Measurements from ENCODE around the gene VOPP1.
"Not testable (repeated sequence)": the region's sequence is repeated elsewhere in the genome, so short reads cannot be mapped to it uniquely, and the experiment has no call there.

Gene VOPP1

DNA sequence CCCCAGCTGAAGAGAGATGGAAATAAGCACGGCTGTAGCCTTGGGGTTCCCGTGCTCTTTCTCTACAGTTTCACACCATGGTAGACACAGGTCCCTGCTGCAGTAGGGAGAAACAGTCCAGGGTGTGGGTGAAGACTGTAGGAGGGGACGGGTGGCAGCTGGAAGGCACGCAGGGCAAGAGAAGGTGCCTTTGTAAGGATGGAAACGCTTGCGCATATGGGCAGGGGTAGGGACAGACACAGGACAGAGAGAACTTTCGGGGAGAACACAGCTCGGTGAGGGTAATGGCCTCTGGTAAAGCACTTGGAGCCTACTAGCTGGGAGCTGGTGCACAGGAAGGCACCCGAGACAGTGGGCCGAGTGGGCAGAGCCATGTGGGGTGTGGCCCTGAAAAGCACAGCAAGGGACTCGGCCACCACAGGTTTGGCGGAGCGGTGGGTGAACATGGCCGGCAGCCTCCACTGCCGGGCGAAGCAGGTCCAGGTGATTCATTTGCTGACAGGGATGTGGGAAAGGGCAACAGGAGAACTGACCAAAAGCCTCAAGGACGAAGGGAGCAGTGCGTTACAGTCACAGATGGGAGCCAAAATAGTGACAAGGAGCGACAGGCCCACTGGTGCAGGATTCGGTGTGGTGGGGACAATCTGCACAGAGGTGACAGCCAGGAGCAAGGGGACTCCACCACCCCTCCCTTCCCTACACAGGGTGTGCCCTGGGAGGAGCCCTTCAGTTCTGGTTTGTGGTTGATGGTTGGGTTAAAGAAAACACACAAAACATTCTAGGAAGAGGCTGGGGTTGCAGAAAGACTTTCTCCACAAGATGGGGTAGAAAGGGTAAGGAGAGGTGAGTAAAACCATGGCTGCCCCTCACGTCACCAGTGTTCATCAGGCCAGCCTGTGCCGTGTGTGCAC lies 97.1 kb downstream of the VOPP1 start:
- Histone ChIP-seq H3K9me3 (ENCODE audit: insufficient read depth, low read depth, low read length) (no peaks in the 10 kb centered on the region), H3K4me2 (ENCODE audit: low read depth, low read length, poor library complexity, severe bottlenecking) (no peak overlapping the region), H3K79me2 (ENCODE audit: insufficient read depth, low read length) (no peaks in the 10 kb centered on the region), H3K36me3 (ENCODE audit: insufficient read depth, low read length) (peaks cover 26% of the 10 kb centered on the region; the same call in 1 of the 2 replicates), H2AFZ (ENCODE audit: low read length) (no peak overlapping the region), H3K4me3 (ENCODE audit: low read length, poor library complexity, severe bottlenecking) (no peak overlapping the region), H4K20me1 (ENCODE audit: insufficient read depth, low read length, poor library complexity, severe bottlenecking) (no peaks in the 10 kb centered on the region), H3K9ac (ENCODE audit: low read depth, low read length, poor library complexity, severe bottlenecking) (no peak overlapping the region), H3K9me2 (replicated peaks; ENCODE audit: low read depth, low read length) (no peaks in the 10 kb centered on the region), H3F3A (ENCODE audit: low read depth) (no peaks in the 10 kb centered on the region), H3K27me3 (ENCODE audit: insufficient read depth, low read length, poor library complexity, severe bottlenecking) (no peaks in the 10 kb centered on the region), H3K4me1 (ENCODE audit: insufficient read depth, low read length, poor library complexity, severe bottlenecking) (no peaks in the 10 kb centered on the region)
- no peak for TF ChIP-seq EZH2phosphoT487 (IDR thresholded peaks at IDR 0.05; ENCODE audit: borderline replicate concordance)
- TF ChIP-seq, protein P1, sequence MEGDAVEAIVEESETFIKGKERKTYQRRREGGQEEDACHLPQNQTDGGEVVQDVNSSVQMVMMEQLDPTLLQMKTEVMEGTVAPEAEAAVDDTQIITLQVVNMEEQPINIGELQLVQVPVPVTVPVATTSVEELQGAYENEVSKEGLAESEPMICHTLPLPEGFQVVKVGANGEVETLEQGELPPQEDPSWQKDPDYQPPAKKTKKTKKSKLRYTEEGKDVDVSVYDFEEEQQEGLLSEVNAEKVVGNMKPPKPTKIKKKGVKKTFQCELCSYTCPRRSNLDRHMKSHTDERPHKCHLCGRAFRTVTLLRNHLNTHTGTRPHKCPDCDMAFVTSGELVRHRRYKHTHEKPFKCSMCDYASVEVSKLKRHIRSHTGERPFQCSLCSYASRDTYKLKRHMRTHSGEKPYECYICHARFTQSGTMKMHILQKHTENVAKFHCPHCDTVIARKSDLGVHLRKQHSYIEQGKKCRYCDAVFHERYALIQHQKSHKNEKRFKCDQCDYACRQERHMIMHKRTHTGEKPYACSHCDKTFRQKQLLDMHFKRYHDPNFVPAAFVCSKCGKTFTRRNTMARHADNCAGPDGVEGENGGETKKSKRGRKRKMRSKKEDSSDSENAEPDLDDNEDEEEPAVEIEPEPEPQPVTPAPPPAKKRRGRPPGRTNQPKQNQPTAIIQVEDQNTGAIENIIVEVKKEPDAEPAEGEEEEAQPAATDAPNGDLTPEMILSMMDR (conservative IDR thresholded peaks at IDR 0.05; ENCODE audit: low read length), result no peak

DNA sequence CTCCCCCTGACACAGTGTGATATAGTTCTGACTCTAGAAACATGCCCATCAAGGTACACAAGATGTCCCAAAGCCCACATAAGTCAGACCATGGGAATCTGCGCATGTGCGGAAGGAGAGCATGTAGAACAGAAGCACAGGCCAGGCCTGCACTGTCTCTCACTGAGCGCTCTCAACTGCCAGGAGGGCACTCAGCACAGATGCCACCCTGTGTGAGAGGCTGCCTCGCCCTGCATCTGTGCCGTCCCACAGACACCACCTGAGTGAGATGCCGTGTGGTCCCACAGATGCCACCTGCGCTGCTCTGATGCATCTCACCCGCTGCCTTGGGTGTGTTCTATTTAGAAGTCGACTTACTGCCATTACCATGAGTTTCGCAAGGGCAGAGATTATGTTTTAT lies 98.4 kb downstream of the VOPP1 start:
- H3K79me2 ChIP-seq (ENCODE audit: insufficient read depth, low read length), result no peaks in the 10 kb centered on the region
- H3K4me3 ChIP-seq (ENCODE audit: low read length, poor library complexity, severe bottlenecking), result no peak overlapping the region
- H3K9ac ChIP-seq (ENCODE audit: low read depth, low read length, poor library complexity, severe bottlenecking), result no peak overlapping the region
- H3K9me3 ChIP-seq (ENCODE audit: insufficient read depth, low read depth, low read length), result no peaks in the 10 kb centered on the region
- H3K4me1 ChIP-seq (ENCODE audit: insufficient read depth, low read length, poor library complexity, severe bottlenecking), result no peaks in the 10 kb centered on the region
- H2AFZ ChIP-seq (ENCODE audit: low read length), result no peak overlapping the region
- H3K4me2 ChIP-seq (ENCODE audit: low read depth, low read length, poor library complexity, severe bottlenecking), result no peak overlapping the region
- no peaks in the 10 kb centered on the region for H3F3A ChIP-seq (ENCODE audit: low read depth)
- TF ChIP-seq EZH2phosphoT487 (IDR thresholded peaks at IDR 0.05; ENCODE audit: borderline replicate concordance), result no peak
- TF ChIP-seq, protein P1 (conservative IDR thresholded peaks at IDR 0.05; ENCODE audit: low read length), result no peak
- no peaks in the 10 kb centered on the region for H3K9me2 ChIP-seq (replicated peaks; ENCODE audit: low read depth, low read length)
- no peaks in the 10 kb centered on the region for H4K20me1 ChIP-seq (ENCODE audit: insufficient read depth, low read length, poor library complexity, severe bottlenecking)
- peaks cover 26% of the 10 kb centered on the region; the same call in 1 of the 2 replicates for H3K36me3 ChIP-seq (ENCODE audit: insufficient read depth, low read length)
- H3K27me3 ChIP-seq (ENCODE audit: insufficient read depth, low read length, poor library complexity, severe bottlenecking), result no peaks in the 10 kb centered on the region

DNA sequence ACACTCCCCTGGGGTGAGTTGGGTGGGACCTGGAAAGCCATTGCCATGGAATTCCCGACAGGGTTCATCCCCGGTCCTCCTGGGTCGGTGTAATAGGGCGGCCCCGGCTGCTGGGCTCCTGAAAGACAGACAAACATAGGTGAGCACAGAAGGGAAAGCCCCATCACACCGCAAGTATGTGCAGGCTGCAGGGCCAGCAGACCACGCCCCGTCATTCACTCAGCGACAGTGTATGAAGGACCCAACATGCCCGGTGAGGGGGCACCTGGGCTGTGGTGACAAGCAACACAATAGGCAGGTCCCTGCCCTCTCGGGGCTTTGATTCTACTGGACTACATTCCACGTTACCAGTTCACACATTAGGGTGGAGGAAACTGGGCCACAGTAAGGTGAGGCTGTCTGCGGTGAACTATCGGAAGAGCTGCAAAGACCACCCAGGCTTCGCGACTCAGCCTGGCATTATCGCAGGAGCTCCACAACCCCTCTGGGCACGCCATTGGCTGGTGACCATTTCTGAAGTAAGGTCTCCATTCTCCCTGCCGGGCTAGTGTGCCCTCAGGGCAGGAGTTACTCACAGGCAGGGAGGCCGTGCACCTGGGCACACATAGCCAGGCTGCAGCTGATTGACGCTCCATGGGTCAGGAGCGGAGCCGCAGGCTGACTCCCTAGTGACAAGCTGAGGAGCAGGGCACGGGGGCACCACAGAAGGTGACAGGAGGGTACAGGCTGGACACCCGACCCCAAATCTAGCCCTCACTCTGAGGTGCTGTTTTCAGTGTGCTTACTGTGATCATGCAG lies 99.2 kb downstream of the VOPP1 start:
- H3K79me2 ChIP-seq (ENCODE audit: insufficient read depth, low read length), result no peaks in the 10 kb centered on the region
- H3K9me3 ChIP-seq (ENCODE audit: insufficient read depth, low read depth, low read length), result no peaks in the 10 kb centered on the region
- H3K36me3 ChIP-seq (ENCODE audit: insufficient read depth, low read length), result peaks cover 26% of the 10 kb centered on the region; the same call in 1 of the 2 replicates
- H4K20me1 ChIP-seq (ENCODE audit: insufficient read depth, low read length, poor library complexity, severe bottlenecking), result no peaks in the 10 kb centered on the region
- TF ChIP-seq, protein P1 (conservative IDR thresholded peaks at IDR 0.05; ENCODE audit: low read length), result no peak
- no peaks in the 10 kb centered on the region for H3K27me3 ChIP-seq (ENCODE audit: insufficient read depth, low read length, poor library complexity, severe bottlenecking)
- no peaks in the 10 kb centered on the region for H3K9me2 ChIP-seq (replicated peaks; ENCODE audit: low read depth, low read length)
- H3K4me1 ChIP-seq (ENCODE audit: insufficient read depth, low read length, poor library complexity, severe bottlenecking), result no peaks in the 10 kb centered on the region
- no peak overlapping the region for H3K4me2 ChIP-seq (ENCODE audit: low read depth, low read length, poor library complexity, severe bottlenecking)
- no peaks in the 10 kb centered on the region for H3F3A ChIP-seq (ENCODE audit: low read depth)
- no peak overlapping the region for H2AFZ ChIP-seq (ENCODE audit: low read length)
- H3K4me3 ChIP-seq (ENCODE audit: low read length, poor library complexity, severe bottlenecking), result no peak overlapping the region
- H3K9ac ChIP-seq (ENCODE audit: low read depth, low read length, poor library complexity, severe bottlenecking), result no peak overlapping the region

DNA sequence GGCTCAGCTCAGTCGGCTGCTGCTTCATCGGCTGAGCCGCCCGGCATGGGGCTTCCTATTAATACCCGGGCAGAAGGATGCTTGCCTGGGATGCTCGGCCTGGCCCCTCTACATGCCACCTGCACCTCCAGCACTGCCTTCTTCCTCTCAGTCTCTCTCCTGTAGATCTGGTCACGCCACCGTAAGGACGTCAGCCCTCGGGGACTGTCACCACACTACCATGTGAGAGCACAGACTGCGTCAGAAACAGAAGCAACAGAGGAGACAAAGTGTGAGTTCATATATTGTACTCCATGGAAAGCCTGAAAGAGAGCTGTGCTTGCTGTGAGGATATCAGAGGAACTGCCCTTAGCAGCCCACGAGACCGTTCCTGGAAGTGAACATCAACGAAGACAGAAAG lies 99.9 kb downstream of the VOPP1 start:
- not testable (repeated sequence) for H3K4me3 ChIP-seq (ENCODE audit: low read length, poor library complexity, severe bottlenecking); H4K20me1 ChIP-seq (ENCODE audit: insufficient read depth, low read length, poor library complexity, severe bottlenecking); H3K9me3 ChIP-seq (ENCODE audit: insufficient read depth, low read depth, low read length); H3K4me1 ChIP-seq (ENCODE audit: insufficient read depth, low read length, poor library complexity, severe bottlenecking); H3K9ac ChIP-seq (ENCODE audit: low read depth, low read length, poor library complexity, severe bottlenecking); H3K9me2 ChIP-seq (replicated peaks; ENCODE audit: low read depth, low read length); H2AFZ ChIP-seq (ENCODE audit: low read length); H3F3A ChIP-seq (ENCODE audit: low read depth); H3K79me2 ChIP-seq (ENCODE audit: insufficient read depth, low read length); H3K27me3 ChIP-seq (ENCODE audit: insufficient read depth, low read length, poor library complexity, severe bottlenecking); H3K4me2 ChIP-seq (ENCODE audit: low read depth, low read length, poor library complexity, severe bottlenecking)
- peaks cover 23% of the 10 kb centered on the region; the same call in 1 of the 2 replicates for H3K36me3 ChIP-seq (ENCODE audit: insufficient read depth, low read length)

DNA sequence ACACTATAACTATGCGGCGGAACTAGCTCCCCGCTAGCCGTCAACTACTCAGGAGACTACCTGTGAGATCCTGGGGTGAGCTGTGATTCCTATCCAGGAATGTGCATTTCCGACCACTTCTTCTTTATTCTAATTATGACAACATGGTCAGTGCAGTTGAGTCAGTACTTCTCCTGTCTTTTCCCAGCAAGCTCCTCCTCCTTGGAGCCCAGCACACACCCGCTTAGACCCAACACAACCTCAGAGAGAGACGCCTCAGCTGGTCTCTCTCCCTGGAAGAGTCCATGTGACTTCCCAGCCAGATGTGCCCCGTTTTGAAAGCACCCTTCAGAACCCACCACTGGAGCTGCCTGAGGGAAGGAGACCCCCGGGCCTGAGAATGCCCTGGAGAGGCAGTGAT lies 100.7 kb downstream of the VOPP1 start:
- H3F3A ChIP-seq (ENCODE audit: low read depth); H3K4me2 ChIP-seq (ENCODE audit: low read depth, low read length, poor library complexity, severe bottlenecking); H3K79me2 ChIP-seq (ENCODE audit: insufficient read depth, low read length); H3K4me1 ChIP-seq (ENCODE audit: insufficient read depth, low read length, poor library complexity, severe bottlenecking); H3K4me3 ChIP-seq (ENCODE audit: low read length, poor library complexity, severe bottlenecking); H3K27me3 ChIP-seq (ENCODE audit: insufficient read depth, low read length, poor library complexity, severe bottlenecking); H3K9me3 ChIP-seq (ENCODE audit: insufficient read depth, low read depth, low read length); H4K20me1 ChIP-seq (ENCODE audit: insufficient read depth, low read length, poor library complexity, severe bottlenecking); H2AFZ ChIP-seq (ENCODE audit: low read length); H3K9ac ChIP-seq (ENCODE audit: low read depth, low read length, poor library complexity, severe bottlenecking); H3K9me2 ChIP-seq (replicated peaks; ENCODE audit: low read depth, low read length): not testable (repeated sequence)
- H3K36me3 ChIP-seq (ENCODE audit: insufficient read depth, low read length), result peaks cover 17% of the 10 kb centered on the region; the same call in 1 of the 2 replicates
